Chondrocyte (in vitro differentiated cells): ENCODE data around the gene FAM204A. TPM values are rescaled to one million over a fixed set of nuclear protein-coding genes. Genes with fewer than 3 reads are reported as not detected.

ENCODE experiments used
- DNase-seq: peaks from one replicate; pipeline ENCODE4 v3.0.0; 2021; ENCODE audit warnings: mixed read lengths, low spot score
- H3K27ac Mint-ChIP-seq: one replicate; pipeline ENCODE4 v1.8.0; 2021; ENCODE audit warnings: mild to moderate bottlenecking, moderate library complexity, mixed read lengths; ENCODE audit not compliant: unreplicated experiment
- H3K27me3 Mint-ChIP-seq: 2 replicates; pipeline ENCODE4 v1.8.0; 2021; ENCODE audit warnings: low read depth, mixed read lengths
- H3K36me3 Mint-ChIP-seq: 2 replicates; pipeline ENCODE4 v1.8.0; 2021; ENCODE audit warnings: low read depth, mixed read lengths
- H3K4me1 Mint-ChIP-seq: 2 replicates; pipeline ENCODE4 v1.8.0; 2021; ENCODE audit warnings: low read depth, mild to moderate bottlenecking, mixed read lengths
- H3K4me3 Mint-ChIP-seq: one replicate; pipeline ENCODE4 v1.8.0; 2021; ENCODE audit warnings: mild to moderate bottlenecking, moderate library complexity, mixed read lengths; ENCODE audit not compliant: unreplicated experiment
- H3K9me3 Mint-ChIP-seq: 2 replicates; pipeline ENCODE4 v1.8.0; 2021; ENCODE audit warnings: low read depth, mixed read lengths
- CTCF ChIP-seq: fragments of 200-600 bp; sonication (generic); IDR thresholded peaks from 2 replicates; pipeline ENCODE4 v1.5.0; 2021; ENCODE audit warnings: antibody characterized with exemption, mild to moderate bottlenecking, moderate library complexity
- total RNA-seq: library from RNA; stranded (reverse); gene quantifications from 3 replicates; pipeline ENCODE4 v1.2.1, GENCODE V29; 2021

Gene FAM204A
- total RNA-seq, 1 donor from 2014 or later, result 63.2 TPM

- H3K36me3 Mint-ChIP-seq, result no peaks in the 10 kb centered on the region
- peaks cover 15% of the 10 kb centered on the region for H3K27me3 Mint-ChIP-seq
- H3K4me1 Mint-ChIP-seq, result no peaks in the 10 kb centered on the region
- no peak overlapping the region for H3K4me3 Mint-ChIP-seq
- no peak for DNase-seq
- H3K9me3 Mint-ChIP-seq, result no peaks in the 10 kb centered on the region
- TF ChIP-seq CTCF, result no peak
- H3K27ac Mint-ChIP-seq, result no peak overlapping the region
Measured at GRCh38 chr10:118255355-118255754, 86.8 kb downstream of the FAM204A start.

- H3K36me3 Mint-ChIP-seq, result no peaks in the 10 kb centered on the region
- no peaks in the 10 kb centered on the region for H3K4me1 Mint-ChIP-seq
- peaks cover 17% of the 10 kb centered on the region for H3K27me3 Mint-ChIP-seq
- no peak overlapping the region for H3K4me3 Mint-ChIP-seq
- no peaks in the 10 kb centered on the region for H3K9me3 Mint-ChIP-seq
- DNase-seq, result no peak
- no peak overlapping the region for H3K27ac Mint-ChIP-seq
- no peak for TF ChIP-seq CTCF
Measured at GRCh38 chr10:118254654-118255053, 87.5 kb downstream of the FAM204A start.

- H3K4me3 Mint-ChIP-seq, result no peak overlapping the region
- no peak overlapping the region for H3K27ac Mint-ChIP-seq
- H3K9me3 Mint-ChIP-seq, result no peaks in the 10 kb centered on the region
- peaks cover 25% of the 10 kb centered on the region for H3K27me3 Mint-ChIP-seq
- no peak for DNase-seq
- TF ChIP-seq CTCF, result no peak
- H3K4me1 Mint-ChIP-seq, result no peaks in the 10 kb centered on the region
- H3K36me3 Mint-ChIP-seq, result no peaks in the 10 kb centered on the region
Measured at GRCh38 chr10:118253397-118253796, 88.7 kb downstream of the FAM204A start.

GRCh38 chr10:118251791-118252190 is 90.3 kb downstream of the FAM204A start:
- TF ChIP-seq CTCF, result no peak
- no peak for DNase-seq
- Mint-ChIP-seq H3K27ac (no peak overlapping the region), H3K9me3 (no peaks in the 10 kb centered on the region), H3K36me3 (no peaks in the 10 kb centered on the region), H3K4me1 (no peaks in the 10 kb centered on the region), H3K4me3 (no peak overlapping the region), H3K27me3 (peaks cover 28% of the 10 kb centered on the region)

GRCh38 chr10:118249714-118250113 is 92.4 kb downstream of the FAM204A start:
- Mint-ChIP-seq H3K27ac (no peak overlapping the region), H3K9me3 (no peaks in the 10 kb centered on the region), H3K4me1 (no peaks in the 10 kb centered on the region), H3K27me3 (peaks cover 40% of the 10 kb centered on the region), H3K4me3 (no peak overlapping the region), H3K36me3 (no peaks in the 10 kb centered on the region)
- no peak for TF ChIP-seq CTCF
- DNase-seq, result no peak
